VCaP (cell line): ENCODE measurements around the gene ACCSL.

Experiments used
- H3K27ac ChIP-seq: fragments of 450-650 bp; 2 replicates; pipeline ENCODE4 v1.5.1; 2017
- CTCF ChIP-seq: fragments of 450-650 bp; conservative IDR thresholded peaks from 2 replicates; pipeline ENCODE4 v1.5.1; 2017; ENCODE audit warnings: mild to moderate bottlenecking, moderate library complexity

ACCSL gene

GRCh38 chr11:44097821-44098220 is 50.0 kb downstream of the ACCSL start:
- TF ChIP-seq CTCF, result no peak
- no peak overlapping the region for H3K27ac ChIP-seq

GRCh38 chr11:44101098-44101497 is 53.3 kb downstream of the ACCSL start:
- H3K27ac ChIP-seq, result no peak overlapping the region
- no peak for TF ChIP-seq CTCF

DNA sequence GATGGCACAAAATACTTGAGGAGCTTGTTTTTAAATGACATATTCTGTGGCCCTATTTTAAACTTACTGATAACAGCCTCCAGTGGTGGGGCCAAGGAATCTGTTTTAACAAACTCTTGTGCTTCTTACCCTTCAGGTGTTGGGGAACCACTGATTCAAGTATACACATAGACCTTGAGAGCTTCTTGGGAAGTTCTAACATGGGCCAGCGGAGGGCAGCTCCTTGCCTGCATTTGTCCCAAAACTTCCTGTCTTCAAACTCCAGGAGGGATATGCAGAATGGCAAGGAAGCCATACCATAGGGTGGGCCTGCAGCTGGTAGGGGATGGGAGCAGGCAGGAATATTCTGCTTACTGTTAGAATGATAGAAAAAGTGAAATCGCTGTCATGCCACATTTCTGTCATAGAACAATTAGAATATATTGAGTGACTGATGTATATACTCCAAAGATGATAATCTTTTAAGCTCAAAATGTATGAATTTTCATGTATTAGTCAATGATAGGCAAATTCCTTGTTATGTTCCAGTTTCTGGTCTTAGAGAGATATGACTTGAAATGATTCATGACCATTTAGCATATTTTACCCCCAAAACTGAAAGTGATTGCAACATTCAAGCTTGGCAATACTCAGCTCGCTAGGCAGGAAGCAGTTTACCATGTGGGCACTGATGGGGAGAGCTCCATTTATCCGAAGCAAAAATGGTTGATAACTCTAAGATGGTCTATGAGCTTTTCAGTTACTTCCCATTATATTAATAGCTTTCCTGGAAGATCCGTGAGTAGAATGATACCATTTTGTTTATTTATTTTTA is 56.9 kb downstream of the ACCSL start:
- TF ChIP-seq CTCF, result no peak; the same call in 1 of the 2 replicates
- no peak overlapping the region for H3K27ac ChIP-seq

GRCh38 chr11:44108260-44108659 is 60.5 kb downstream of the ACCSL start:
- no peak overlapping the region for H3K27ac ChIP-seq
- no peak for TF ChIP-seq CTCF
